ENCODE data around the gene SCAI.

GRCh38 chr9:125091121-125091520 lies 52.2 kb downstream of the SCAI start:
- TF ChIP-seq CTCF (IDR thresholded peaks at IDR 0.05) (no peak), REST (IDR thresholded peaks at IDR 0.05; ENCODE audit: insufficient read depth in 1 of 2, low read depth in 2 of 2, low read length in 1 of 2) (no peak), POLR2AphosphoS5 (IDR thresholded peaks at IDR 0.05; ENCODE audit: low read depth, low read length) (no peak)

Data from Panc1 (cell line).